Parietal lobe (tissue), 1 donor: ENCODE results near the gene STYXL2. TPM values are rescaled to one million over a fixed set of nuclear protein-coding genes. Genes with fewer than 3 reads are reported as not detected.

Experiments
- total RNA-seq: library from RNA; depleted of rRNA; stranded (reverse); fragments of >200 nt; gene quantifications from one replicate; pipeline ENCODE4 v1.2.3, GENCODE V29; 2014

Gene STYXL2
- total RNA-seq: under 0.01 TPM

DNA sequence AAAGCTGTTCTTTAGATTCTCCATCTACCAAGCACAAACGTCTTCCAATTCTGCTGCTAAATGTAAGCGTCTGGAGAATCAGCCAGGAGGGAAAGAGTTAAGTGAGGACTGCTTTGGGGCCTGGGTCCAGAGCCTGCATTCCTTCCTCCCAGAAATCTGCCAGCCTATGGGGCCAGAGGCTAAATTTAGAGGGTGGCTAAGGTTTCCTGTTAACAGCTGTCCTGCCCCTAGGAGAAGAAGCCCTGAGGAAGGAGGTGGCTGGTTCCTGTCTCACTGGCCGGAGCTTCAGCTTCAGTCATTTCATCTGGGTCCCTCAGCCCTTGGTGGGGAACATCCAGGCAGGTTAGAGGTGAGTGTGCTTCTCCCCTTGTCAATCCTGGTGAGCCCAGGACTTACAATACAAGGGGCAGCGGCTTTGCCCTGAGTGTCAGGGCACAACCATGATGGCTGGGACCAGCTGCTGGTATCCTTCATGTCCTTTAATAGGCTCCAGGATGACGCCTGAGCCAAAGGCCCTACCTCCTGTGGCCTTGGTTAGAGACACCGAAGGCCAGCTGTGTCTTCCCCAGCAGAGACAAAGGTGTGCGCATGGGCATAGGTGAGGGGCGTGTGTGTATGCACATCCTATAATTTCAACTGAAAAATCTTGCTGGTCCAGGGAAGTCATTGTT lies at the start of gene STYXL2:
STYXL2 (plus strand) TSS at position 230 of the 671 bp plus-strand sequence. CDS start 775 bp downstream, outside the sequence.

DNA sequence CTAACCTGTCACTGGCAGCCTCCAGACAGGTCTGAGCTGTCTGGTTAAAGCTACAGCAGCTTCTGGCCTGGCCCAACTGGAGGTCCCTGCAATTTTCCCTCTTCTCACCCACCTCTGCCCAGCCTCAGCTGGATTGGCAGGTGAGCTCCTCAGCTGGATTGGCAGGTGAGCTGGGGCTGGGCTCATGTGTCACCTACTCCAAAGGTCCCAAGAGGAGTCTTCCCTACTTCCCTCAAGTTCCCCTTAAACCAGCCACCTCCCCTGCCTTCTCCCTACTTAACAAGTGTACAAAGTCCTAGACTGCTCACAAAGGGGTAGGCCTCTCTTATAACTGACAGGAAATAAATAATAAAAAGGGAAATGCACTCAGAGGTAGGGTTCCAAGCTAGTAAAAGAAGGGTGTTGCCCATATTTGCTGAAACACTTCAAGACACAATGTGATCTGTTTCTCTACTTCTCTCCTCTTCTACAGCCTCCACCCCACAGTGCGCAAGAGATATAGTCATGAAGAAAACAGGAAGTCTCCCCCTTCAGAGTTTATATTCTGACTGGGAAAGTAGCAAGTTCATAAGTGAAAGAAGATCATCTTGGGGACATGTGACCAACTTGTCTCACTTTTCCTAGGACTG lies 3.4 kb upstream of the STYXL2 start, which contains the start of gene GPA33:
GPA33 (minus strand) TSS at position 64 of the 629 bp plus-strand sequence. CDS start 90 bp downstream, outside the sequence.

Other genes starting within 250 kb of the STYXL2 start
- gene TADA1, start 217.8 kb upstream of the STYXL2 start, total RNA-seq: 39.8 TPM
- 30.4 TPM for gene ILDR2, start 118.5 kb upstream of the STYXL2 start, total RNA-seq
- gene MAEL, start 104.8 kb upstream of the STYXL2 start, total RNA-seq: 1.6 TPM
- not detected for gene GPA33, start 3.7 kb upstream of the STYXL2 start, total RNA-seq
- gene POU2F1, start 126.8 kb downstream of the STYXL2 start, total RNA-seq: 83.6 TPM